ENCODE measurements around the gene RABL6.
"Not testable (repeated sequence)": the region's sequence is repeated elsewhere in the genome, so short reads cannot be mapped to it uniquely, and the experiment has no call there.

The RABL6 gene

DNA sequence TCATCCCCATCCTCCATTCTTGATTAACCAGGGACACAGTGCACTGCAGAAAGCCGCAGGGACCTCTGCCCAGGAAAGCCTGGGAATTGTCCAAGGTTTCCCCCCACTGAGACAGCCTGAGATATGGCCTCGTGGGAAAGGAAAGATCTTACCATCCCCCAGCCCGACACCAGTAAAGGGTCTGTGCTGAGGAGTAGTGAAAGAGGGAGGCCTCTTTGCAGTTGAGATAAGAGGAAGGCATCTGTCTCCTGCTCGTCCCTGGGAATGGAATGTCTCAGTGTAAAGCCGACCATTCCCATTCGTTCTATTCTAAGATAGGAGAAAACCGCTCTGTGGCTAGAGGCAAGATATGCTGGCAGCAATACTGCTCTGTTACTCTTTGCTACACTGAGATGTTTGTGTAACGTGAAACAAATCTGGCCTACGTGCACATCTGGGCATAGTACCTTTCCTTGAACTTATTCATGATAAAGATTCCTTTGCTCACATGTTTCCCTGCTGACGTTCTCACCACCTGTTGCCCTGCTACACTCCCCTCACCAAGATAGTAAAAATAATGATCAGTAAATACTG, 10.9 kb upstream of the RABL6 start:
- not testable (repeated sequence) for DNase-seq

DNA sequence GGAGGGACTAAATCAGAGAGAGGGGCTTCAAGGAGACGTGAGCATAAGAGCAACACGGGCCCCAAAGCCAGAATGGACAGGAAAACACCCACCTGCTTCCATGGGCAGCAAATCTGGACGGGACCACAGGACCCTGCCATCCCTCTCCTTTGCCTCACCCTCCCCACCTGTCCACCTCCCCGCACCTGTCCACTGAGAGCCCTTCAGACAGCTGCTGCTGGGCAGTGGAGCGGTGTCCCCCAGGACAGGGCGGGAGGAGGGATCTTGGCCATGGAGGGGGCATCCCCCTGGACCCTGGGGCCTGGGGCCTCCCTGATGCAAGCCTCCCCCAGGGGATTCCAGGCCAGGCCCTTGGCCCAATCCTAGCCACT, 9.1 kb upstream of the RABL6 start:
- DNase-seq, result no peak

DNA sequence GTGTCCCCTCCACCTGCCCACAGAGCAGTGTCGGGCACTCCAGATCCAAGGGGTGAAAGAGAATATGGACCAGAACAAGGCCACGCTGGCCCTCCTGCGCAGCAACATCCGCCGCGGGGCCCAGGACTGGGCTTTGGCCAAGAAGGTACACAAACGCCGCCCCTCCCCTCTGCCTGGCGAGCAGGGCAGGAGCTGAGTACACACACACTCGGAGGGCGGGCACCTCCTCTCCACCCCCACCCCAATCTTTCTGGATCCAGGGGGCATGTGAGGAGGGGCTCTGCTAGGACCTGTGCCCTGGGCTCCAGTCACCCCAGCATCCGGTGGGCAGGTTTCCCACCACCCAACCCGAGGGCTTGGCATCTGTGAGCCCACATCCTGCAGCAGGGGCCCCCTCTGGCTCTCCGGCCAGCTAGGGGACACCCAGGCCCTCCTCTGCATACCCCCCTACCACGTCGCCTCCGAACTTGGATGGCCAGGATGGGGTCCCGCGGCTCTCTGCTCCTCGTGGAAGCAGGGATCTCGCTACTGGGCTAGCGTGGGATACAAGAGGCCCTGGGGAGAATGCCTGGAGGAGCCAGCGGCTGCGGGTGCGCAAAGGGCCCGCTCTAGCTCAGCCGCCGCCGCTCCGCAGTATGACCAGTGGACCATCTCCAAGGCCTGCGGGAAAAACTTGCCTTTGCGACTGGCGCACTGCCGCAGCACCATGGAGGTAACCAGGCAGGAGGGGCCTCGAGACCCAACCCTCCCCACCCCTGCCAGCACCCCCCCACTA, 8.5 kb upstream of the RABL6 start:
- DNase-seq, result peak; percentile 62

DNA sequence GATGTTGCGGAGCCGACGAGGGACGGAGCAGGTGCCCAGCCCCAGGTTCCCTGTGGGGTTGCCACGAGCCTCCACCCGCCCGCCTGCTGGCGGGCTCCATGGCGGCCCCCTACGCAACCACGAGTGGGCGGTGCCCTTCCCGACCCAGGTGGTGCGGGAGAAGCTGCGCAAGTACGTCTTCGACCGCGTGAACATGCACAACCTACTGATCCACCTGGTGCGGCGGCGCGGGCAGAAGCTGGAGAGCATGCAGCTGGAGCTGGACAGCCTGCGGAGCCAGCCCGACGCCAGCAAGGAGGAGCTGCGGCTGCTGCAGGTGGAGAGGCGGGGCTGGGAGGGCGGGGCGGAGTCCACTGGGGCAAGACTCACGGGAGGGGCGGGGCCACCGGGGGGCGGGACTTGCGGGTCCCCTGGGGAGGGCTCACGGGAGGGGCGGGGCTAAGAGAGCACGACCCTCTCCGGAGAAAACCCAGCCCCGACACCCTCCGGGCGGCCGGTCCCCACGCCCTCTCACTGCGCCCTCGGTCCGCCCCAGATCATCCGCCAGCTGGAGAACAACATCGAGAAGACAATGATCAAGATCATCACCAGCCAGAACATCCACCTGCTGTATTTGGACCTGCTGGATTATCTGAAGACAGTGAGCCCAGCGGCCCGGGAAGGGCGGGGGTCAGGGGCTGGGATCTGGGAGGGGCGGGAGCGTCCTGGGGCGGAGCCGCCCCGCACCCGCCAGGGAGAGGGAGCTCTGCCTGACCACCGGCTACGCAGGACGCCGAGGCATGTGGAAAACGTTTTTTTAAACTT, 7.7 kb upstream of the RABL6 start:
- DNase-seq, result peak; percentile 92

DNA sequence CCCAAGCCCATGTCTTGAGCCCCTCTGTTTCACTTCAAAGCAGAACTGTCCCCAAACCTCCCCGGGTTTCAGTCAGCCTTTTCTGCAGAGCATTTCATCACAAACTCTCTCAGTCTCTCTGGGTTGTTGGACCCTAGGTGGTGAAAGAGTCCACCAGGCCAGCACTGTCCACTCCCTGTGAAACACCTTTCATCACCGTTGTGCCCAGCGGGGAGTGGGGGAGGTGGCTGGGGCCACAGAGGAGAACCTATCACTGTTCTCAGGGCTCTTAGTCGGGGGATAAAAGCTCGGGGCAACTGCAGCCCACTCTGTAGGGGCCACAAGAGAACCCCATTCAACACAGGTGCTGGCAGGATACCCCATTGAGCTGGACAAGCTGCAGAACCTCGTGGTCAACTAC, 5.4 kb upstream of the RABL6 start:
- no peak for DNase-seq

DNA sequence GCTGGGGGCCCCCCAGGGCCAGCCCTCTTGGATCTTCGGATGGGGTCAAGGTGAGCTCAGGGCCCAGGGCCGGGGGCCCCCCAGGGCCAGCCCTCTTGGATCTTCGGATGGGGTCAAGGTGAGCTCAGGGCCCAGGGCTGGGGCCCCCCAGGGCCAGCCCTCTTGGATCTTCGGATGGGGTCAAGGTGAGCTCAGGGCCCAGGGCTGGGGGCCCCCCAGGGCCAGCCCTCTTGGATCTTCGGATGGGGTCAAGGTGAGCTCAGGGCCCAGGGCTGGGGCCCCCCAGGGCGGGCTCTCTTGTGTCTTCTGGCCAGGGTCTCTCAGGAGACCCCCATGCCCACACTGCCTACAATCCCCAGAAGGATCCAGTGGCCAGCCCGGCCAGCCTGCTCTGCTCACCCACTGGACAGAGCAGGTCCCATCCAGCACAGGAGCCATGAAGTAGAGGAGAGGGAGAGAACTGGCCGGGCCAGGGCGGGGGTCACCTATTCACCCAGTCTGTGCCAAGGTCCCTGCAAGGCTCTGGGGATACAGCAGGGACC, 4.7 kb upstream of the RABL6 start:
- not testable (repeated sequence) for DNase-seq

DNA sequence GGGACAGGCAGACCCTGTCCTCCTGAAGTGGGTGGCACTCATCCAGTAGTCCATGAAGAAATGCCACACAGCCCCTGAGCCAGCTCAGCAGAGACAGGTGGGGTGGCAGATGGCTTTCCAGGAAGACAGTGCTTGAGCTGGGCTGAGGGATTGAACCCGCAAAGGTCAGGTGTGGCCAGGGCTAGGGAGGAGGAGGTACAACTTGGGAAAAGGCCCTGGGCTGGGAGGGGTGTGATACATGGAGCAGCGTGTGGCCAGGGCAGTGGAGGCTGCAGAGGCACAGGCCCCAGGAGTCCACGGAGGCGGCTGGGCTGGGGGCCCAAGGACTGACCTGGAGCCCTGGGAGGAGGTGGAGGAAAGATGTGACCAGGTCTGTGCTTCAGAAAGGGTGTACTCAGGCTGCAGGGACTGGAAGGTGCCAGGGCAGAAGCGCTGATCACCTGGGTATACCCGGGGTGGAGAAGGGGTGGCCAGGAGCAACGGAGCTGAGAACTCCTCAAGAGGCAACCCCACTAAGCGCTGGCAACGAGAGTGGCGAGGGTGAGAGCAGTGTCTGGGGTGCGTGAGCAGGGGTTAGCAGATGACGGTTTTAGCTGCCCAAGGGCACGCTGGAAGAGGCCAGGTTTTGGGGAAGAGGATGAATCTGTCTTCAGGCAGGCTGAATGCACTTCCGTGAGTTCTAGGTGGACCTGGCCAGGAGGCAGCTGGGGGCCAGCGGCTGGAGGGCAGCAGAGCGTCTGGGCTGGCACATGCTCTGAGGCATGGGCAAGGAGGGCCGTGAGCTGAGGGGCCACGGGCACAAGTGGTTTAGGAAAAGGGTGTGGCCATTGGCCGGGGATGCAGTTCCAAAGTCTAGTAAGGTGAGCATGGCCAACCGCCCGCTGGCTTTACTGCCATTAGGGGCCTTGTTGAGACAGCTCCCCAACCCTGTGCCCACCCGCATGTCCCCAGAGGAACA, 3.9 kb upstream of the RABL6 start:
- DNase-seq, result no peak

DNA sequence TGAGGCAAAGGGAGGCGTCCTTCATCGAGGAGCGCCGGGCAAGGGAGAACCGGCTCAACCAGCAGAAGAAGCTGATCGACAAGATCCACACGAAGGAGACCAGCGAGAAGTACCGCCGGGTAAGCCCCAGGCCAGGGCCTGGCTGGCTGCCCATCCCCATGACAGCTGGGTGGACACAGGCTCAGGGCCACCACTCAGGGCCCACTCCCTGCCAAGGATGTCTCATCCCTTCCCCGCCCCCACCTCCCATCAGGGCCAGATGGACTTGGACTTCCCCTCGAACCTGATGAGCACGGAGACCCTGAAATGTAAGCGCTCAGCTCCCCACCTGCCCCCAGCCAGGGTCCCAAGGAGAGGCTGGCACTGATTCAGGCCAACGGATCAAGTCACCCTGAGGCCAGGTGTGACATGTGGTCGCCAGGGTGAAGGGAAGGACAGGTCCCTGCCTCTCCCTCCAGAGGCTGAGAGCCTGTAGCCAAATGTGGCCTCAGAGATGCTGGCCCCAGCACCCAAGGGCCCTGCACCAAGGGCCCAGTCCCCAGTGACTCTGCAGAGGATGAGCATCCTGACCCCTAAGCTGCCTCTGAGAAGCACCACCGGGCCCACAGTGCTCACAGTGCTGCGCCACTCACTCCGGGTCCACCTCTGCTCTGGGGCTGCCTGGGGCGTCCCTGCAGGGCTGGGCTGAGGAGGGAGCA, 3.1 kb upstream of the RABL6 start:
- DNase-seq, result no peak

DNA sequence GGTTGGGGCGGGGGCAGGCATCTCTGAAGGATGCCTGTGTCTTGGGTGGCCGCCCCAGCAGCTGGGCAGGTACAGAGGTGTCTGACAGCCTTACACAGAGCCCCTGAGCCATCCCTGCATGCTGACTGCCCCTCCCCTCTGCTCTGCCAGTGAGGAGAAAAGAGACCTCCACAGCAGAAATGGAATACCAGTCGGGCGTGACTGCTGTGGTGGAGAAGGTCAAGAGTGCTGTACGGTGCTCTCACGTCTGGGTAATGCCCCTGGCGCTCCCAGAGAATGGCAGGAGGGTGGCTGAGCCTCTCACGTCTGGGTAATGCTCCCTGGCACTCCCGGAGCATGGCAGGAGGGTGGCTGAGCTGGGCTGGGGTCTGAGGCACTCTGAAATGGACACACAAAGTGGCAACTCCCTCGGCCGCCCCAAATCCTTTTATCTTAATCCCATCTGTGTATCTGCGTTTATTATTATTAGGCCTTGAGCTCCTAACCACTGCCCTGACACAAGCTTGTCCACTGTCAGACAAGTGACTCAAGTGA, 2.5 kb upstream of the RABL6 start:
- DNase-seq, result no peak

DNA sequence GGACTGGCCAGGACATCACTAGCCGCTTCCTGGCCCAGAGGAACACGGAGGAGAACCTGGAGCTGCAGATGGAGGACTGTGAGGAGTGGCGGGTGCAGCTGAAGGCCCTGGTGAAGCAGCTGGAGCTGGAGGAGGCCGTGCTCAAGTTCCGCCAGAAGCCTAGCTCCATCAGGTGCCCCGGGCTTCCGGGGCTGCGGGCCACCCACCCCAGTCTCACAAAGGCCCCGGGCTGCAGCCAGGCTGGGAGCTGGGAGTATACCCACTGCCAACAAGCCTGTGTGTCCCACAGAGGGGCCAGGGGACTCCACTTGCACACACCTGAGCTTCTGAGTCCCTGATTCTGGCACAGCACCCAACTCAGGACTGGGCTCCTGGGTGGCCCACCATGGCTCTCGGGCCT, 1.7 kb upstream of the RABL6 start:
- DNase-seq, result no peak

DNA sequence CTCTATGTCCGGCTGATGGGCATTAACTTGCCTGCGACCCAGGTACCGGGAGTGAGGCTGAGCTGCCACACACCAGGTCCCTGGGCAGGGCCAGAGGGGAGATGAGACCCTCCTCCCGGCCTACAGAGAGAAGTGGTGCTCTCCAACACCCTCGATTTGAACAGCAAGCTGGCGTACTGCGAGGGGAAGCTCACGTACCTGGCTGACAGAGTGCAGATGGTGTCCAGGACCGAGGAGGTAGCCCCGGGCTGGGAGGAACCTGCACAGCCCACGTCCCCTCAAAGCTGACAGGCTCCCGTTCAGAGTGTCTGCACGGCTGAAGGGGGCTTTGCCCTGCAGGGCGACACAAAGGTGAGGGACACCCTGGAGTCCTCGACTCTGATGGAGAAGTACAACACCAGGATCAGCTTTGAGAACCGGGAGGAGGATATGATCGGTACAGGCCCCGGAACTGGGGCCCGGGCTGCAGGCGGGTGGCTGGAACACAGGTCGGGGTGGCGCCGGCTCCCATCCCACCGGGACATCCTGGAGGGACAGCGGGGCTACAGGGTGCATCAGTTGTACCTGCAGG, 1.0 kb upstream of the RABL6 start:
- DNase-seq, result no peak

DNA sequence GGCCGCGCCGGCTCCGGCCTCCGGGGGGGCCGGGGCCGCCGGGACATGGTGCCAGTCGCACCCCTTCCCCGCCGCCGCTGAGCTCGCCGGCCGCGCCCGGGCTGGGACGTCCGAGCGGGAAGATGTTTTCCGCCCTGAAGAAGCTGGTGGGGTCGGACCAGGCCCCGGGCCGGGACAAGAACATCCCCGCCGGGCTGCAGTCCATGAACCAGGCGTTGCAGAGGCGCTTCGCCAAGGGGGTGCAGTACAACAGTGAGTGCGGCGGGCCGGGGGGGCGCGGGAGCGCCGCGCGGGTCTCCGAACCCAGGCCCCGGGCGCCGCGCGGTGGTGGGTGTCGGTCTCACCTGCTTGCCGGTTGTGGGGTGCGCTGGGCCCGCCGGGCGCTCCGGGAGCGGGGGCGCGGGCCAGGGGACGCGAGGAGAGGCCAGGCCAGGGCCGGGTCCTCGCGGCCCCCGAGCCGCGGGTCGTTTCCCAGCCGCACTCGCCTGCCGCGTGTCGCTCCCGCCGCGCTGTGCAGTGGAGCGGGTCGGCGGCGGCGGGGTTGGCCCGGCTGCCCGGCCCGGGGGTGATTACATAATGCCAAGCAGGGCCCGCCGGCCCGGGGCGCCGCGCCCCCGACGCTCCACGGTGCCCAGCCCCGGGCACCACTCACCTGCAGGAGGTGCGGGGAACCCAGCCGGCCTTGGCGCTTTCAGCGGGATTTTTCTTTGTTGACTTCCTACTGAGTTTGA, 492 bp downstream of the RABL6 start:
- peak; percentile 13 for DNase-seq

DNA sequence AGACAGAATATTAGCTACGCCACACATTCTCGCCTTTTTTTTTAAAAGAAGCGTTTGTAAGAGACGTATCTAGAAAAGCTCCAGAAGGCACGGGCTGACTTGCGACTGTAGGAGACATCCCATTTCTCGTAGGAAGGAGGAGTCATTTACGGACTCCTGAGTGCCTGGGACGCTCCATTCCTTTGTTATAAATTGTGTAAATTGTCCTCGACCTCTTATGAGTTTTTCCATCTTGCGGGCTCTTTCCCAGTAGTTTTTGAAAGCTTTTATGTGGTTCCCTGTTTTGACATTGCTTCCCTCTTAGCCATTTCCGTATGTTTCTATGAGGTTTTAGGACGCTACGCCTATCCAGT, 1.0 kb downstream of the RABL6 start:
- no peak for DNase-seq

DNA sequence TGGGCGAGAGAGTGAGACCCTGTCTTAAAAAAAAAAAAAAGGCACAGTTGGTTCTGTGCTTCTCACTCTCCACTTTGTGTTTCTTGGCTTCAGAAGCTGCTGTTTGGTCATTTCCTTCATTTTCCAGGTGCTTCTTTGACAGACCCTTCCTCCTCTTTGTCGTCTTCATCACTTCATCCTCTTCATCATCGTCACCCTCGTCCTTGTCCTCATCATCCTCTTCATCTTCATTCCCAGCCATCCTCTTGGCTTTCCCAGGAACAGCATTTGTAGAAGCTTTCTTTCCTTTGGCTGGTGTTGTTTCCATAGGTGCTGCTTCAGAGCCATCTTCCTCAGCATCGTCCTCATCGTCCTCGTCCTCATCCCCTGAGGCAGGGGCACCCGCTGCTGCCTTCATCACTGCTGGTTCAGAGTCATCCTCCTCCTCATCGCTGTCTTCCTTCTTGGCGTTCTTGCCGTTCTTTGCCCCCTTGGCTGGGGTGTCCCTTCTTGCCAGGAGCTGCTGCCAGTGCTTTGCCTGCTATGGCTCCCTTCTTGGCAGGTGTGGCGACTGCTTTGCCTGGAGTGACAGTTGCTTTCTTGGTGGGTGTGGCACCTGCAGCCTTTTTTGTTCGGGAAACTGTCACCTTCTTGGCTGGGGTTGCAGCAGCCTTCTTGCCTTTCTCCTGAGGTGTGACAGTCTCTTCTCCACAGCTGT, 7.1 kb downstream of the RABL6 start:
- no peak for DNase-seq

DNA sequence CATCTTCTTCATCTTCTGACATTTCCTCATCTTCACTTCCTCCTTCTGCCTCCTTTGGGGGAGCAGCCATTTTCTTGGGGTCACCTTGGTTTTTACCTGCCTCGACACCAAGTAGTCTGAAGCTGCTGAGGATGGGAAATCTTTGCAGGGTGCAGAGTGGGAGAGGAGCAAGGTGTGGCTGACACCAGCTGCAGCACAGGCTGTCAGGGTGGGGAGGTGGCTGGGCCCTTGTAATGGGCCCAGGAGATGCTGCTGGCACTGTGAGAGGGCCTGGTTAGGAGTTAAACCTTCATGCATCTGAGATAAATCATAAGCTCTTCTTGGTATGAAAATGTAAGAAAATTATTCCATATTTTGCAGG, 7.7 kb downstream of the RABL6 start:
- no peak for DNase-seq

DNA sequence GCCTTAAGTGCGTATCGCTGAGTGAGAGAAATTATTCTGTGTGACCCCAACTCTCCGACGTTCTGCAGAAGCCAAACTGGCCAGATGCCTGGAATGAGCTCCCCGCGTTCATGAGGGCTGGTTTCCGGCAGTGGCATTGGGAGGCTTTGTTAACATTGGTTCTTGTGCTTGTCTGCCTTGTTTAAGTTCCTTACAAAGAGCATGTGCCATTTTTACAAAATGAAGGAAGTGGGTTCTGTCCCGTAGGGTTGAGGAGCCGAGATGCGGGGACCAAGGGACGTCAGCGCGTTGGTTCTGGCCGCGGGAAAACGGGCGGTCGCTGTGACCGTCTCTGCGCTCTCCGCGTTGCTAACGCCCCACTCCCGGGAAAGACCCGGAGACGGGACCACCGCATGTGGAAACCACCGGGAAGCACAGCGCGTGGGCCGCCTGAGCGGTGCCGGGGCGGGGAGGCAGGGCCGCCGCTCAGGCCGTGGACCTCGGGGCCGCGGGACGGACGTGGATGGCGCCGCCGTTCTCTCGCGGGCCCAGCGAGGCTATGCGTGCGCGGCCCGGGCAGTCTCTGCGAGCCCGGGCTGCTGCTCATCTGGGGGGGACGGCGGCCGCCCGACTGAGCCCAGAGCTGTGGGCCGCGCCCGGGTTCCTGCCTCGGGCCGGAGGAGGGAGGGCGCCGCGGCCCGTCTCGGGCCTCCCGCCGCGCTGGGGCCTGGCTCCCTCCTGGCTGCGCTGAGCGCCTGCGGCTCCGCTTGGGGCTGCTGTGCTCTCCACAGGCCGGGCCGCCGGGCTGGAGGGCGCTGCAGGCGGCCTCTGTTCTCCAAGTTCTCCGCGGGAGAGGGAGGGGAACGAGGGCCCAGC, 13.4 kb downstream of the RABL6 start:
- DNase-seq, result no peak

DNA sequence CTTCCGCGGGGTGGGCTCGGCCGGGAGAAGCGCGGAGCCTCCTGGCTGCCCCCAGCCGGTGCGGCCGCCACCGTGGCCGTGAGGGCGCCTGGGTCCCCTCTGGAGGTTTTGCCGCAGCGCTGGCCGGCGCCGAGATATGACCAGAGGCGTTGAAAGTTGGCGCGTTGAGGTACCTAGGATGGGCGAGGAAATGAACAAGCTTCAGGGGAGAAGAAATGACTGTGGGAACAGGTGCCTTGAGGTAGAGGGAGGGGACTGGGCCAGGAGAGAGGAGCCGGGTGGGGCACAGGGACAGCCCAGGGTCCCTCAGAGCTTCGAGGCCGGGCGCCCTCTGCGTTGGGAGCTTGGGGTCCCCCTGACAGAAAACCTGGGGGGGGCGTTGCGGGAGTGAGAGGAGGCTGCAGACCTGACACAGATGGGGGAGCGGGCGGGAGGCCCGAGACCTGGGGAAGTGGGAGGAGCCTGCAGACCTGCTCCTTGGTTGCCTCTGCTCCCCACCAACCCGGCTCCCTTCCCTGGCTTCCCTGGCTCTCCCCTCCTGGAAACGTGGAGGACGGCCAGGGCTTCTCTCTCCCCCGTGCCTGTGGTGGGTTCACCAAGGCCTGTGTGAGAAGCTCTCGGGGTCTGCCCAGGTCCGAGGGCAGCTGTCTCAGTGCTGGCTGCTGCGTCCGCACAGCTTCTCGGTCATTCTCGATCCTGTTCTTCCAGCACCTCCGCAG, 14.2 kb downstream of the RABL6 start:
- DNase-seq, result no peak
